Loucy (cell line): ENCODE data around the gene ARGLU1.

Experiments used
- CTCF ChIP-seq: fragments of 200-600 bp; sonication (generic); conservative IDR thresholded peaks from 2 replicates; pipeline ENCODE4 v1.5.1; 2014; ENCODE audit warnings: mild to moderate bottlenecking, antibody characterized with exemption, low read length
- EZH2phosphoT487 ChIP-seq: fragments of 200-600 bp; IDR thresholded peaks from 2 replicates; pipeline ENCODE4 v1.6.1; 2018; ENCODE audit warnings: antibody characterized with exemption, mild to moderate bottlenecking, moderate library complexity, borderline replicate concordance

- TF ChIP-seq CTCF (no peak), EZH2phosphoT487 (no peak)
Observed at GRCh38 chr13:106595625-106596024, 27.7 kb upstream of the ARGLU1 start.
